Glutamatergic neuron (in vitro differentiated cells): ENCODE results near the gene FAM174C. TPM values are rescaled to one million over a fixed set of nuclear protein-coding genes. Genes with fewer than 3 reads are reported as not detected.

Experiments
- DNase-seq: peaks from one replicate; pipeline ENCODE4 v3.0.0; 2022
- H3K27ac Mint-ChIP-seq: one replicate; pipeline ENCODE4 v1.8.0; 2020; ENCODE audit warnings: mild to moderate bottlenecking, mixed read lengths, inconsistent platforms; ENCODE audit not compliant: unreplicated experiment
- H3K27me3 Mint-ChIP-seq: one replicate; pipeline ENCODE4 v1.8.0; 2020; ENCODE audit warnings: mild to moderate bottlenecking, moderate library complexity, mixed read lengths, inconsistent platforms; ENCODE audit not compliant: unreplicated experiment
- H3K36me3 Mint-ChIP-seq: one replicate; pipeline ENCODE4 v1.8.0; 2020; ENCODE audit warnings: mild to moderate bottlenecking, mixed read lengths, inconsistent platforms; ENCODE audit not compliant: unreplicated experiment
- H3K4me1 Mint-ChIP-seq: one replicate; pipeline ENCODE4 v1.8.0; 2020; ENCODE audit warnings: mild to moderate bottlenecking, low read depth, mixed read lengths, inconsistent platforms; ENCODE audit not compliant: unreplicated experiment
- H3K4me3 Mint-ChIP-seq: one replicate; pipeline ENCODE4 v1.8.0; 2020; ENCODE audit warnings: mild to moderate bottlenecking, mixed read lengths, inconsistent platforms; ENCODE audit not compliant: unreplicated experiment
- H3K9me3 Mint-ChIP-seq: one replicate; pipeline ENCODE4 v1.8.0; 2020; ENCODE audit warnings: mild to moderate bottlenecking, moderate library complexity, mixed read lengths, inconsistent platforms; ENCODE audit not compliant: unreplicated experiment
- total RNA-seq: library from RNA; stranded (reverse); fragmentation: NEBNext Ultra II Directional; extraction: Animal tissue kit (Norgen Biotek cat#: 25700); gene quantifications from one replicate; pipeline ENCODE4 v1.2.1, GENCODE V29; 2021; ENCODE audit not compliant: unreplicated experiment
- TF ChIP-seq, protein P1 (sequence below): fragments of 200-600 bp; sonication (generic); IDR thresholded peaks from one replicate; pipeline ENCODE4 v1.5.0; 2021; ENCODE audit not compliant: partially characterized antibody, unreplicated experiment

FAM174C gene
- total RNA-seq, 1 donor from 2014 or later, result 17.3 TPM

DNA sequence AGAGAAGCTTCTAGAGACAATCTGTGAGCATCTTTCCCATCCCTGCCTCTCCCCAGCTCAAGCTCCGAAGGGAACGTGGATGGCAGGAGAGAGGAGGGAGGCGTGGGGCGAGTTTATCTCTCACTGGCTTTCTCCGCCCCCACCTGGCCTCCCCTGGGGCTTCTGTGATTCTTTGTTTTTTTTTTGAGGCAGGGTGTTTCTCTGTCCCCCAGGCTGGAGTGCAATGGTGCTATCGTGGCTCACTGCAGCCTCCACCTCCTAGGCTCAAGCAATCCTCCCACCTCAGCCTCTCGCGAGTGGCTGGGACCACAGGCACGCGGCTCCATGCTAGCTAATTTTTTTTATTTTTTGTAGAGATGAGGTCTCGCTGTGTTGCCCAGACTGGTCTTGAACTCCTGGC, 33.4 kb downstream of the FAM174C start:
- Mint-ChIP-seq H3K4me1 (peaks cover 2% of the 10 kb centered on the region), H3K4me3 (no peak overlapping the region), H3K27ac (no peak overlapping the region), H3K9me3 (no peaks in the 10 kb centered on the region), H3K36me3 (no peaks in the 10 kb centered on the region), H3K27me3 (no peaks in the 10 kb centered on the region)
- TF ChIP-seq, protein P1, sequence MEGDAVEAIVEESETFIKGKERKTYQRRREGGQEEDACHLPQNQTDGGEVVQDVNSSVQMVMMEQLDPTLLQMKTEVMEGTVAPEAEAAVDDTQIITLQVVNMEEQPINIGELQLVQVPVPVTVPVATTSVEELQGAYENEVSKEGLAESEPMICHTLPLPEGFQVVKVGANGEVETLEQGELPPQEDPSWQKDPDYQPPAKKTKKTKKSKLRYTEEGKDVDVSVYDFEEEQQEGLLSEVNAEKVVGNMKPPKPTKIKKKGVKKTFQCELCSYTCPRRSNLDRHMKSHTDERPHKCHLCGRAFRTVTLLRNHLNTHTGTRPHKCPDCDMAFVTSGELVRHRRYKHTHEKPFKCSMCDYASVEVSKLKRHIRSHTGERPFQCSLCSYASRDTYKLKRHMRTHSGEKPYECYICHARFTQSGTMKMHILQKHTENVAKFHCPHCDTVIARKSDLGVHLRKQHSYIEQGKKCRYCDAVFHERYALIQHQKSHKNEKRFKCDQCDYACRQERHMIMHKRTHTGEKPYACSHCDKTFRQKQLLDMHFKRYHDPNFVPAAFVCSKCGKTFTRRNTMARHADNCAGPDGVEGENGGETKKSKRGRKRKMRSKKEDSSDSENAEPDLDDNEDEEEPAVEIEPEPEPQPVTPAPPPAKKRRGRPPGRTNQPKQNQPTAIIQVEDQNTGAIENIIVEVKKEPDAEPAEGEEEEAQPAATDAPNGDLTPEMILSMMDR, result no peak
- no peak for DNase-seq

DNA sequence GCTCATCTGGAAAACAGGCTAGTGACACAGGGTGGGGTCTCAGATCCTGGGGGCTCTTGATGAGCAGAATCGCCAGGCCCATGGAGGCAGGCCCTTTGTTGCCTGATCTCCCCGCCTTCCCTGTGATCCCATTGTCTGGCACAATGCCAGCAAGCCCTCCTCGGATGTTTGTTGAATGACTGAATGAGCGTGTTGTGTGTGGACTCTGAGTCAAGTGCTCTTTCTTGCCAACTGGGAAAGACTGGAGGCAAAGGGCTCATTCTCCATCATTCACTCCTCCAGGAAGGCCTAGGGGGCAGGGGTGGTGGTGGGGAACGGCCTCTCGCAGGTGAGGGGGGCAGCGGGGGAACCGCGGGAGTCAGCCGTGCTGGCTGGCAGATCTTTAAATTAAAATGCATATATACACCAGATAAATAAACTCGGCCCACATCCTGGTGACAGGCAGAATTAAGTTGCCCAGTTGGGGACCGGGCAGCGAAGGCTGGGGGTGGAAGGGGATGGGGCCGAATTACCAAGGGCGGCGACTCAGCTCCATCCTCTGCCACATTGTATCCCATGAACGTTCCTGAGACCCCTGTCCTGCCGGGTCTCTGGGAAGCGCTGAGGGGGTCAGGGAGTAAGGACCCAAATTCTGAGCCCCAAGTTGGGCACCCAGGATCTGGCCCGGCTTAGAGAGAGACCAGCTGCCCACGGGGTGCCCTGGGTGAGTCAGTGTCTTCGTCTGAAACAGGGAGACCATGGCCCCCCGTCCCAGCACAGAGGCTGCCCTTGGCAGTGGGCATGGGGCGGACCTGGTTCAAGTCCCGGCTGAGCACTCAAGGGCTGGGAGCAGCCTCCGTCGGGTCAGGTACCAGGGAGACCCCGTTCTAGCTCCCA, 34.9 kb downstream of the FAM174C start:
- Mint-ChIP-seq H3K9me3 (peaks cover 2% of the 10 kb centered on the region), H3K4me3 (no peak overlapping the region), H3K27me3 (no peaks in the 10 kb centered on the region), H3K4me1 (peaks cover 2% of the 10 kb centered on the region), H3K27ac (no peak overlapping the region), H3K36me3 (no peaks in the 10 kb centered on the region)
- TF ChIP-seq, protein P1, result no peak
- DNase-seq, result no peak

DNA sequence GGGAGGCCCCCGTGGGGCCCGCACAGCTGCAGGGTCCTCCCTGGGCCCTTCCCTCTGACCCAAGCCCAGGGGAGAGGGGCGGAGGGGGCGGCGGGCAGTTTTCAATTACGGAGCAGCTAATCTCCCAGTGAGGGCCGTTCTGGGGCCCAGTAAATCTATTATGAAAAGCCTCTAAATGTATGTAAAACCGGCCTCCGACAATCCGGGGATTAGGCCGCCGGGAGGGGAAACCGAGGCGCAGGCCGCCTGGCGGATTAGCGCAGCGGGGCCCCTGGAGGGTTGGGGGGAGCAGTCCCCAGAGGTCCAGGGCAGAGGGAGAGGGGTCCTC, 35.5 kb downstream of the FAM174C start:
- H3K4me1 Mint-ChIP-seq, result peaks cover 2% of the 10 kb centered on the region
- H3K36me3 Mint-ChIP-seq, result no peaks in the 10 kb centered on the region
- DNase-seq, result no peak
- H3K4me3 Mint-ChIP-seq, result no peak overlapping the region
- H3K27ac Mint-ChIP-seq, result no peak overlapping the region
- H3K9me3 Mint-ChIP-seq, result peaks cover 2% of the 10 kb centered on the region
- TF ChIP-seq, protein P1, result no peak
- no peaks in the 10 kb centered on the region for H3K27me3 Mint-ChIP-seq

DNA sequence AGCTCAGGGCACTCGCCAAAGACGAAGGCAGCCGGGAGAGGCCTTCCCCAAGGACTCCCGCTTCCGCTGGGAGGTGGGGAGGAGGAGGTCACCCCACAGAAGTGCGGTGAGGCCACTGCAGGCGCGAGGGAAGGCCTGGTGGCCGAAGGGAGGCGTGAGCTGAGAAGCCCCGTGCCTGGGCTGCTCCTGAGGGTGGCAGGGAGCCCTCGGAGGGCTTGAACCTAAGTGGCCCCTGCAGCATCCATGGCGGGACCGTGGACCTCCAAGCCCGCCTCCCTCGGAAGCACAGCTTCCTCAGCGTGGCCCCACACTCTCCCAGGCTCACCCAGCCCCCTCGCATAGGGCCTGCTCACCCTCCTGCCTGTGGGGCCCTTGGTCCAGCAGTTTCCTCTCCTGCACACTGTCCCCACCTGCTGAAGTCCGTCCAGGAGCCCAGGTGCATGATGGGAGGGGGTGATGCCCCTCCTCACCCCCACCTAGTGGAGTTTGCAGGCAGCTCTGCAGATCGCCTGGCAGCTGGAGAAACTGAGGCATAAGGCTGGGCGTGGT, 36.3 kb downstream of the FAM174C start:
- peaks cover 2% of the 10 kb centered on the region for H3K9me3 Mint-ChIP-seq
- H3K4me3 Mint-ChIP-seq, result no peak overlapping the region
- TF ChIP-seq, protein P1, result no peak
- no peak for DNase-seq
- H3K4me1 Mint-ChIP-seq, result peaks cover 2% of the 10 kb centered on the region
- H3K27me3 Mint-ChIP-seq, result no peaks in the 10 kb centered on the region
- no peaks in the 10 kb centered on the region for H3K36me3 Mint-ChIP-seq
- H3K27ac Mint-ChIP-seq, result no peak overlapping the region
